HG03469 (cell line): ENCODE measurements around the gene PITPNC1.
A peak's percentile ranks its signal among the peaks of the same experiment; 100 is the strongest.
"Not testable (repeated sequence)": the region's sequence is repeated elsewhere in the genome, so short reads cannot be mapped to it uniquely, and the experiment has no call there.

Source experiments
- ATAC-seq: cut with Tn5 transposase; IDR thresholded peaks from one replicate; pipeline ENCODE4 v1.9.1; 2021; ENCODE audit warnings: mild to moderate bottlenecking, moderate library complexity, moderate number of reproducible peaks; ENCODE audit not compliant: unreplicated experiment

The PITPNC1 gene

GRCh38 chr17:67366193-67367157 lies 10.6 kb upstream of the PITPNC1 start, which contains the start of gene PSMD12:
Gene PSMD12, minus strand, starts transcription at chr17:67366577. Its CDS starts 58 bp downstream, at chr17:67366519.
- peak; percentile 36 for ATAC-seq

GRCh38 chr17:67369676-67370075 lies 7.4 kb upstream of the PITPNC1 start:
- ATAC-seq, result no peak

GRCh38 chr17:67372751-67373150 lies 4.3 kb upstream of the PITPNC1 start:
- ATAC-seq, result no peak

GRCh38 chr17:67374329-67375053 lies 2.6 kb upstream of the PITPNC1 start:
- ATAC-seq, result no peak

- no peak for ATAC-seq
Observed at GRCh38 chr17:67375054-67375427, 2.0 kb upstream of the PITPNC1 start.

GRCh38 chr17:67375716-67376115 lies 1.4 kb upstream of the PITPNC1 start:
- ATAC-seq, result no peak

GRCh38 chr17:67376415-67376736 lies 705 bp upstream of the PITPNC1 start:
- no peak for ATAC-seq

GRCh38 chr17:67377488-67378453 lies 690 bp downstream of the PITPNC1 start:
- ATAC-seq, result no peak

GRCh38 chr17:67378454-67379250 lies 1.6 kb downstream of the PITPNC1 start:
- ATAC-seq, result peak; percentile 20

GRCh38 chr17:67379251-67379630 lies 2.2 kb downstream of the PITPNC1 start:
- ATAC-seq, result no peak

- no peak for ATAC-seq
Observed at GRCh38 chr17:67381929-67382257, 4.8 kb downstream of the PITPNC1 start.

GRCh38 chr17:67385122-67385988 lies 8.3 kb downstream of the PITPNC1 start:
- no peak for ATAC-seq

- ATAC-seq, result no peak
Observed at GRCh38 chr17:67386965-67387551, 10.0 kb downstream of the PITPNC1 start.

- ATAC-seq, result not testable (repeated sequence)
Observed at GRCh38 chr17:67388536-67388935, 11.5 kb downstream of the PITPNC1 start.

GRCh38 chr17:67388986-67389385 lies 11.9 kb downstream of the PITPNC1 start:
- ATAC-seq, result no peak

GRCh38 chr17:67390006-67390645 lies 13.0 kb downstream of the PITPNC1 start:
- ATAC-seq, result no peak

GRCh38 chr17:67390646-67391361 lies 13.7 kb downstream of the PITPNC1 start:
- peak; percentile 92 for ATAC-seq

GRCh38 chr17:67392111-67392510 lies 15.0 kb downstream of the PITPNC1 start:
- no peak for ATAC-seq
